ENCODE results near the gene SRCAP.
"Not testable (repeated sequence)": the region's sequence is repeated elsewhere in the genome, so short reads cannot be mapped to it uniquely, and the experiment has no call there.

The SRCAP gene

GRCh38 chr16:30664616-30665109 lies 34.3 kb upstream of the SRCAP start:
- no peak for FAIRE-seq

- no peak for FAIRE-seq
These were observed 33.7 kb upstream of the SRCAP start for GRCh38 chr16:30665155-30665829.

GRCh38 chr16:30665830-30666190 lies 33.2 kb upstream of the SRCAP start:
- FAIRE-seq, result no peak

GRCh38 chr16:30666681-30667080 lies 32.3 kb upstream of the SRCAP start:
- no peak for FAIRE-seq

DNA sequence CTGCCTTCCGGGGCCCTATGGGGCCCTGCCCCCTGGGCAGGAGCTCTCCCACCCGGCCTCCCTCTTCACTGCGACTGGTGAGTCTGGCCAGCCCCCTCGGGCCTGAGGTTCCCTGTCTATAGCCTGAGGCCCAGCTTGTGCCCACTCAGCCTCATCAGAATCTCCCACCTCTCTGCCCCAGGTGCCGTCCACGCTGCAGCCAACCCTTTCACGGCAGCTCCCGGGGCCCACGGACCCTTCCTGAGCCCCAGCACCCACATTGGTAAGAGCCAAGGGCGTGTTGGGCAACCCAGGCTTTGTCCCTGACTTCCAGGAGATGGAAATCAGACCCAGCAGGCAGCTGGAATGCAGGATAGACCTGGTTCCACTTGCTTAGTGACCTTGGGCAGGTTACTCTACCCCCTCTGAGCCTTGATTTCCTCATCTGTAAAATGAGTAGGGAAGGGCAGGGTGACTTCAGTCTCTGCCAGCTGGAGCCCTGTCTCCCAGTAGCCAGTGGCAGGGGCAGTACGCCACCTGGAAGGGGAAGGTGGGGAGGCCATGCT lies 31.5 kb upstream of the SRCAP start:
- no peak for FAIRE-seq

GRCh38 chr16:30668393-30668792 lies 30.6 kb upstream of the SRCAP start:
- FAIRE-seq, result no peak

- FAIRE-seq, result no peak
These were observed 29.7 kb upstream of the SRCAP start for GRCh38 chr16:30669026-30669902.

GRCh38 chr16:30669903-30670824 lies 28.8 kb upstream of the SRCAP start:
- FAIRE-seq, result no peak

- no peak for FAIRE-seq
These were observed 23.8 kb upstream of the SRCAP start for GRCh38 chr16:30675143-30675542.

DNA sequence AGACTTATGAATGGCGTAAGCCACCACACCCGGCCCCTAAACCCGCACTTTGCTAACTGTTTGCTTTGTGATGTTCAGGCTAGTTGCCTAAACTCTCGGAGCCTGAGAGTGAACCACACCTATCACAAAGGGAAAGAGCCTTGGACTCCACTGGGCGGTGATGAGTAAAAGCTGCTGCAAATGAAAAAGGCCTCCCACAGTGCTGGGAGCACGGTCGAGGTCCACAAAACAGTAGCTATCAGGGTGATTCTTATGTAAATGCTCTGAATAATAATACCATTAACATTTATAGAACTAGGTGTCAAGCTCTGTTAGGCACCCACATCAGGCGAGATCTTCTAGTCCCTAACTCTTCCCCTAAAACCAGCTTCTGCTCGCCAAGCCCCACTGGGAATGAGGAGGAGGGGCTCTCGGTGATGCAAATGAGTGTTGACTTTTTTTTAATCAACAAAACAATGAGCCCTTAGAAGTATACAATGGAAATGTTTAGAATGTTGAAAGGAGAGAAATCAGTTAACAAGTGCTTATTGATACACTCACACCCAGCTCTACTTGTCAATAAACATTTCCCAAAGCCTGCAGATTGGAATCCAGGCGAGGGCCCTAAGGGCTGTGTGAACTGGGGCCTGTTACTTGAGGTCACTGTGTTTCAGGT lies 20.9 kb upstream of the SRCAP start:
- no peak for FAIRE-seq

DNA sequence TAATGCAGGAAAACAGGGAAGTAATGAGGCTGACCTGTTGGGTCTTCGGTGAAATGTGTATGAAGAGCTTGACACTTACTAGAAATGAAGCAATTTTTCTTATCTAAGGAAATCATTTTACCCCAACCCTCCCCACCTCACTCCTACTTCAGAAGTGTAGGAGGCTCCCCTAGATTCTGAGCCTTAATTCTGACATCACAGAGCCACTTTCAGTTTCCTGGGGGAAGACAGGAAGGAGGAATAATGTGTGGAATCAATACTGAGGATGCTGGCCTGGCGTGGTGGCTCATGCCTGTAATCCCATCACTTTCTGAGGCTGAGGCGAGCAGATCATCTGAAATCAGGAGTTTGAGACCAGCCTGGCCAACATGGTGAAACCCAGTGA lies 20.4 kb upstream of the SRCAP start:
- FAIRE-seq, result no peak

- FAIRE-seq, result no peak
These were observed 18.6 kb upstream of the SRCAP start for GRCh38 chr16:30680326-30680725.

- no peak for FAIRE-seq
These were observed 10.3 kb upstream of the SRCAP start for GRCh38 chr16:30688701-30689100.

GRCh38 chr16:30691907-30692306 lies 7.1 kb upstream of the SRCAP start:
- no peak for FAIRE-seq

- no peak for FAIRE-seq
These were observed 6.4 kb upstream of the SRCAP start for GRCh38 chr16:30692396-30693064.

DNA sequence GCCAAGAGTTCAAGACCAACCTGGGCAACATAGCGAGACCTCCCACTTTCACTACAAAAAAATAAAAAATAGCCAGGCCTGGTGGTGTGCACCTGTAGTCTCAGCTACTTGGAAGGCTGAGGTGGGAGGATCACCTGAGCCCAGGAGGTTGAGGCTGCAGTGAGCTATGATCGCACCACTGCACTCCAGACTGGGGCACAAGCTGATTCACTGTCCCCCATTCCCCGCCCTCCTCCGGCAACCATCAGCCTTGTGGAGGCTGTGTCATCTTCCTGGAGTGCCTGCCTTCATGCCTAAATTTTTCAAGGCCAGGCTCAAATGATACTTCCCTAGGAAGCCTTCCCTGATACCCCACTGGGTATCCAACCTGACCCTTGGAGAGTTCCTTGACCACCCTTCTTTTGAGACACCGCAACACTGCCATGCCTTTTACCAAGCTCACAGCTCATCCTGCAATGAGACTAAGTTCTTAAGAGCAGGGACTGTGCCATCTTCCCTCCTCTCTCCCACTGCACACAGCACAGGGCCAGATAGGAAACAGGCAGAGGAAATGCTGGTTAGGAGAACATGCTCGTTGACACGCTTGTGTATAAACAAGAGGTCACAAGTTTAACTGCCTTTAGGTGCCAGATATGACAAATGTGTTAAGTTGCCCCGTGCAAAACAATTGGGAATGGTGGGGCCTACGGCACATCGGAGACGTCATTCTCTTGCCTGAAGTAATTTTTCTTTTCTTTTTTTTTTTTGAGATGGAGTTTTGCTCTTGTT lies 3.9 kb upstream of the SRCAP start:
- no peak for FAIRE-seq

DNA sequence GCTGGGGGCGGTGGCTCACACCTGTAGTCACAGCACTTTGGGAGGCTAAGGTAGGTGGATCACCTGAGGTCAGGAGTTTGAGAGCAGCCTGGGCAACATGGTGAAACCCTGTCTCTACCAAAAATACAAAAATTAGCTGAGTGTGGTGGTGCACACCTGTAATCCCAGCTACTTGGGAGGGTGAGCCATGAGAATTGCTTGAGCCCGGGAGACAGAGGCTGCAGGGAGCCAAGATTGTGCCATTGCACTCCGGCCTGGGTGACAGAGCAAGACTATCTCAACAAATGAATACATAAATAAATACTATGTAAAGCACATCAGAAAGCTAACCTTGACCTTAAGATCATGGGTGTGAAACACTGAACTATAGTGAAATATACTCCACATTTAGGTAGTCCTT lies 2.3 kb upstream of the SRCAP start:
- FAIRE-seq, result not testable (repeated sequence)

- FAIRE-seq, result no peak
These were observed 1.5 kb upstream of the SRCAP start for GRCh38 chr16:30697264-30698138.

DNA sequence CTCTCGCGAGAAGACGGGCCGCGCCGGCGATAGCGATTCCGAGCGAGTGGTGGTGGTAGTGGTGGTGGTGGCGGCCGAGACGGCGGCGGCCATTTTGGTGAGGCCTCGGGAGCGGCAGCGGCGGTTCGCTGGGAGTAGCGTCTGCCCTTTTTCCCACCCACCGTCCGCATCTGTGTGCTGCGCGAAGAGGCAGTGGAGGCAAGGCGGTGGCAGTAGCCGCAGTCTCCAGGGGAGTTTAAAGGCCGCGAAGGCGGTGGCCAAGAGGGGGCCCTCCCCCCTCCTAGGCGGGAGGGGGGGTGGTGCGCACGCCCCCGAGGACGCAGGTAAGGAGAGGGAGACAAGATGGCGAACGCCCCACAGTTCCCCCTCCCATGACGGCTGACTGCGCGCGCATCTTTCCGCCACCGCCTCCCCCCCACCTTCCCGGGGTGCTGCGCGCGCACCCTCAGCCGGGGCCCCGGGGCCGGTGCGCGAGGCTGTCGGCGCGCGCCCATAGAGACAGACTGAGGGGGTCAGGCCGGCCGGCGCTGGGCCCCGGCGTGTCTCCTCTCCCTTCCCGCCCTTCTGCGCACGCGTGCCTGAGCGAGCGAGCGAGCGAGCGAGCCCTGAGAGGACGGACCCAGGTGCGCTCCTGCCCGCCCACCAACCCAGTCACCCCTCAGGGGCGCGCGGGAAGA lies 694 bp upstream of the SRCAP start:
- no peak for FAIRE-seq
